GM12878 (cell line): ENCODE data around the gene CTSC. TPM values are rescaled to one million over a fixed set of nuclear protein-coding genes. Genes with fewer than 3 reads are reported as not detected.

Source experiments
- ATAC-seq: fragments of 200-7000 bp; cut with Tn5 transposase; 3 replicates; pipeline ENCODE4 v1.9.1; 2020; ENCODE audit warnings: mild to moderate bottlenecking, moderate library complexity
- BruUV-seq: library from RNA; stranded (reverse); fragments of 400-500 nt; replicated peaks from 2 replicates; lab custom pipeline; 2021; lab: Mats Ljungman, UMichigan
- CTCF ChIA-PET: fragments of 300-600 bp; sonication (Branson Sonifier 250); formaldehyde crosslinking; extraction: SDS; loops from one replicate; lab custom pipeline; 2021; ENCODE audit warnings: inconsistent platforms; lab: Yijun Ruan, JAX
- POLR2A ChIA-PET: fragments of 350-600 bp; formaldehyde crosslinking; extraction: SDS; loops from one replicate; lab custom pipeline; 2021; ENCODE audit warnings: inconsistent platforms; lab: Charles Lee
- RAD21 ChIA-PET: fragments of 300-600 bp; sonication (Branson Sonifier 250); formaldehyde crosslinking; loops from one replicate; lab custom pipeline; 2023; ENCODE audit warnings: antibody characterized with exemption; ENCODE audit not compliant: unreplicated experiment; lab: Charles Lee
- SMC1A ChIA-PET: fragments of 300-600 bp; sonication (Branson Sonifier 250); formaldehyde crosslinking; loops from one replicate; lab custom pipeline; 2023; ENCODE audit not compliant: unreplicated experiment, uncharacterized antibody; lab: Charles Lee
- DNase-seq: peaks from one replicate; pipeline ENCODE4 v3.0.0-alpha.2; 2011; ENCODE audit warnings: low read depth, low spot score
- FAIRE-seq: peaks from 3 replicates; lab custom pipeline; 2011; peaks lifted over from hg19 to GRCh38; lab: Jason Lieb, UNC
- H2AFZ ChIP-seq: 2 replicates; pipeline ENCODE4 v1.6.0; 2011; ENCODE audit warnings: low read depth, low read length, control low read depth; ENCODE audit not compliant: control insufficient read depth
- H3K27ac ChIP-seq: 2 replicates; pipeline ENCODE4 v1.5.1; 2011; ENCODE audit warnings: control low read depth; ENCODE audit not compliant: control insufficient read depth, insufficient read depth
- H3K27me3 ChIP-seq, 2 experiments: replicated peaks in 1 of 2; 2 replicates each; pipeline versions ENCODE4 v1.6.0 to v1.6.1; 2011; ENCODE audit warnings: low read length in 1 of 2; ENCODE audit not compliant: control insufficient read depth in 2 of 2, insufficient read depth in 2 of 2
- H3K36me3 ChIP-seq, 2 experiments: 2 replicates each; pipeline ENCODE4 v1.5.1; 2011; ENCODE audit warnings: low read length in 1 of 2; ENCODE audit not compliant: control insufficient read depth in 2 of 2, insufficient read depth in 2 of 2
- H3K4me1 ChIP-seq: 2 replicates; pipeline ENCODE4 v1.6.1; 2011; ENCODE audit warnings: mild to moderate bottlenecking, low read length, moderate library complexity, mixed read lengths; ENCODE audit not compliant: control insufficient read depth, insufficient read depth
- H3K4me2 ChIP-seq: 2 replicates; pipeline ENCODE4 v1.6.0; 2011; ENCODE audit warnings: control low read depth; ENCODE audit not compliant: control insufficient read depth, insufficient read depth
- H3K4me3 ChIP-seq: fragments of 200-600 bp; sonication (generic); 2 replicates; pipeline ENCODE4 v1.5.1; 2016
- H3K79me2 ChIP-seq: 2 replicates; pipeline ENCODE4 v1.6.0; 2011; ENCODE audit warnings: low read length; ENCODE audit not compliant: control insufficient read depth, insufficient read depth
- H3K9ac ChIP-seq: 2 replicates; pipeline ENCODE4 v1.8.0; 2011; ENCODE audit warnings: low read length, control low read depth, mixed read lengths; ENCODE audit not compliant: control insufficient read depth, insufficient read depth
- H3K9me3 ChIP-seq: replicated peaks from 3 replicates; pipeline ENCODE4 v1.5.1; 2011; ENCODE audit warnings: mild to moderate bottlenecking, low read length; ENCODE audit not compliant: control insufficient read depth, insufficient read depth
- H4K20me1 ChIP-seq: 2 replicates; pipeline ENCODE4 v1.6.0; 2011; ENCODE audit not compliant: control insufficient read depth, insufficient read depth
- BACH1 ChIP-seq: fragments of 450-650 bp; IDR thresholded peaks from 2 replicates; pipeline ENCODE4 v1.6.1; 2017; ENCODE audit warnings: mild to moderate bottlenecking, borderline replicate concordance
- CBX3 ChIP-seq: fragments of 200-600 bp; sonication (generic); IDR thresholded peaks from 2 replicates; pipeline ENCODE4 v1.6.1; 2016; ENCODE audit warnings: low read depth, borderline replicate concordance
- EZH2 ChIP-seq: IDR thresholded peaks from 2 replicates; pipeline ENCODE4 v1.6.1; 2012; ENCODE audit warnings: low read depth, mild to moderate bottlenecking, control low read depth, inconsistent platforms, low read length, borderline replicate concordance; ENCODE audit not compliant: control insufficient read depth
- GABPA ChIP-seq: IDR thresholded peaks from 2 replicates; pipeline ENCODE4 v1.6.1; 2014; ENCODE audit warnings: antibody characterized with exemption, low read depth, mild to moderate bottlenecking, inconsistent platforms
- HDGF ChIP-seq: fragments of 450-650 bp; IDR thresholded peaks from 2 replicates; pipeline ENCODE4 v1.6.1; 2016; ENCODE audit warnings: antibody characterized with exemption
- IRF5 ChIP-seq: fragments of 450-650 bp; IDR thresholded peaks from 2 replicates; pipeline ENCODE4 v1.6.1; 2017; ENCODE audit warnings: borderline replicate concordance
- RBBP5 ChIP-seq: fragments of 200-600 bp; sonication (generic); conservative IDR thresholded peaks from 2 replicates; pipeline ENCODE4 v1.6.1; 2016
- RFX5 ChIP-seq: IDR thresholded peaks from 2 replicates; pipeline ENCODE4 v1.6.1; 2011; ENCODE audit warnings: low read depth, low read length, improper control_type of control experiment
- SMAD1 ChIP-seq: fragments of 450-650 bp; IDR thresholded peaks from 2 replicates; pipeline ENCODE4 v1.6.1; 2018; ENCODE audit warnings: mild to moderate bottlenecking, low read depth; ENCODE audit not compliant: partially characterized antibody
- SMC3 ChIP-seq: IDR thresholded peaks from 2 replicates; pipeline ENCODE4 v1.6.1; 2011; ENCODE audit warnings: low read length, improper control_type of control experiment, borderline replicate concordance
- SP1 ChIP-seq: IDR thresholded peaks from one replicate; pipeline ENCODE4 v1.6.1; 2011; ENCODE audit warnings: low read depth, low read length
- SREBF1 ChIP-seq: IDR thresholded peaks from 2 replicates; pipeline ENCODE4 v1.6.1; 2012; ENCODE audit warnings: mild to moderate bottlenecking, low read length
- TAF1 ChIP-seq: IDR thresholded peaks from 2 replicates; pipeline ENCODE4 v1.6.1; 2011; ENCODE audit warnings: mild to moderate bottlenecking, low read depth, low read length, borderline replicate concordance
- TARDBP ChIP-seq: IDR thresholded peaks from 2 replicates; pipeline ENCODE4 v1.6.1; 2016; ENCODE audit warnings: borderline replicate concordance
- YBX1 ChIP-seq: fragments of 450-650 bp; IDR thresholded peaks from 2 replicates; pipeline ENCODE4 v1.6.1; 2016; ENCODE audit warnings: antibody characterized with exemption
- ZBTB4 ChIP-seq: fragments of 450-650 bp; formaldehyde crosslinking; IDR thresholded peaks from 2 replicates; pipeline ENCODE4 v1.4.0; 2022; ENCODE audit warnings: mild to moderate bottlenecking, moderate library complexity
- ZNF217 ChIP-seq: fragments of 450-650 bp; IDR thresholded peaks from 2 replicates; pipeline ENCODE4 v1.6.1; 2017; ENCODE audit warnings: antibody characterized with exemption, mild to moderate bottlenecking
- ZNF384 ChIP-seq: IDR thresholded peaks from 2 replicates; pipeline ENCODE4 v1.6.1; 2012; ENCODE audit warnings: low read depth, mild to moderate bottlenecking, low read length, improper control_type of control experiment, borderline replicate concordance
- ZSCAN29 ChIP-seq: fragments of 450-650 bp; IDR thresholded peaks from 2 replicates; pipeline ENCODE4 v1.6.1; 2017; ENCODE audit warnings: mild to moderate bottlenecking, moderate library complexity
- WGBS: methylation state at CpG from one replicate; pipeline ENCODE4 v1.1.6; 2016; ENCODE audit warnings: low lambda C conversion rate; ENCODE audit not compliant: insufficient replicate concordance, insufficient coverage; ENCODE audit errors: missing lambda C conversion rate; 5-methylcytosine and 5-hydroxymethylcytosine counted together
- in situ Hi-C: fragments of 300-500 bp; cut with MboI; formaldehyde crosslinking; loops from 9 replicates; pipeline ENCODE4 v1.14.3; 2018; ENCODE audit warnings: mixed read lengths
- intact Hi-C: fragments of 100-400 bp; cut with micrococcal nuclease; formaldehyde crosslinking; loops from one replicate; pipeline ENCODE4 v1.14.2; 2022; ENCODE audit not compliant: unreplicated experiment
- polyA plus RNA-seq, 11 experiments: library from polyadenylated mRNA; depleted of rRNA in 4 of 11; unstranded in 6 of 11; stranded (reverse) in 5 of 11; fragments of >200 nt; fragmentation: Nextera tagmentation in 4 of 11; fragmentation: Illumina TruSeq in 1 of 11; extraction: Ambion mirVana in 4 of 11; extraction: Trizol in 1 of 11; gene quantifications; 1 replicate in 1 of 11; 2 replicates in 10 of 11; pipeline versions ENCODE4 v1.2.1 to v1.2.3, GENCODE V29; 2011 to 2016; ENCODE audit warnings: inconsistent platforms in 2 of 11, missing spikeins in 2 of 11, low read depth in 1 of 11
- total RNA-seq, 4 experiments: library from RNA; depleted of rRNA in 3 of 4; stranded (reverse); fragments of >200 nt in 3 of 4; fragmentation: Illumina TruSeq in 1 of 4; extraction: Trizol in 1 of 4; gene quantifications; 2 replicates each; pipeline versions ENCODE4 v1.2.1 to v1.2.3, GENCODE V29; 2013 to 2021

CTSC gene
- total and polyA plus RNA-seq, 10 of the 15 experiments (the other 5 are each of a cell fraction or from before 2014, with no cell fraction given), result 289 to 1,123 (median 430) TPM

GRCh38 chr11:88357323-88358039 is 19.9 kb upstream of the CTSC start:
- H3K4me2 ChIP-seq, result peak overlapping the region; percentile 57
- 60% methylated on average over 3 of the region's 3 CpGs for WGBS
- RAD21 ChIA-PET, result interaction anchor here (0.8 to 11.0 kb wide), 11 partner anchors 13 to 124 kb away, joined by 3 to 299 read pairs (median 4); partner anchors contain the start of gene CTSC
- TF ChIP-seq RFX5 (no peak), GABPA (no peak), CBX3 (no peak), ZNF384 (no peak), EZH2 (no peak), ZBTB4 (CRISPR knock-in tag) (no peak), SP1 (no peak), BACH1 (peak; percentile 97), HDGF (peak; percentile 57; the same call in 1 of the 2 replicates), YBX1 (no peak), IRF5 (no peak), SMAD1 (no peak), TAF1 (no peak), TARDBP (no peak), ZSCAN29 (no peak), RBBP5 (no peak), ZNF217 (peak; percentile 90), SMC3 (no peak), SREBF1 (no peak)

More at GRCh38 chr11:88357323-88358039, 19.9 kb upstream of the CTSC start:
- H3K4me3 ChIP-seq, result peak overlapping the region; percentile 23; the same call in 1 of the 2 replicates
- peaks cover 53% of the 10 kb centered on the region for H3K4me1 ChIP-seq
- ATAC-seq (peak; percentile 62), FAIRE-seq (peak; percentile 90), DNase-seq (peak; percentile 79)
- CTCF ChIA-PET, result interaction anchor here (0.6 to 6.5 kb wide), 13 partner anchors 9 to 194 kb away, joined by 3 to 42 read pairs (median 5); partner anchors contain the start of gene CTSC
- H4K20me1 ChIP-seq, result no peaks in the 10 kb centered on the region
- H3K27ac ChIP-seq, result peak overlapping the region; percentile 89
- POLR2A ChIA-PET, result interaction anchor here (0.6 to 9.6 kb wide), 4 partner anchors 12 to 49 kb away, joined by 3 to 116 read pairs (median 36); partner anchors contain the start of gene CTSC
- TSS peak; percentile 59 for BruUV-seq
- intact Hi-C loops, result loop anchor here (1.0 to 5.0 kb wide), 3 partner anchors 56 to 185 kb away; partner anchors contain the start of gene RAB38
- no peaks in the 10 kb centered on the region for H3K9me3 ChIP-seq
- H3K36me3 ChIP-seq, result no peaks in the 10 kb centered on the region
- H3K27me3 ChIP-seq, result no peaks in the 10 kb centered on the region
- in situ Hi-C loops, result loop anchor here (5.0 kb wide), 1 partner anchor 50 kb away; no protein-coding TSS in a partner anchor
- peaks cover 19% of the 10 kb centered on the region for H3K79me2 ChIP-seq
- peak overlapping the region; percentile 15; the same call in 1 of the 2 replicates for H2AFZ ChIP-seq
- SMC1A ChIA-PET, result interaction anchor here (0.6 to 11.2 kb wide), 24 partner anchors 10 to 252 kb away, joined by 3 to 171 read pairs (median 6); partner anchors contain the start of gene CTSC
- H3K9ac ChIP-seq, result peak overlapping the region; percentile 46; the same call in 1 of the 2 replicates
